Right renal pelvis (tissue), 4 donors: ENCODE results near the gene RNF220. TPM values are rescaled to one million over a fixed set of nuclear protein-coding genes. Genes with fewer than 3 reads are reported as not detected.
"Not testable (repeated sequence)": the region's sequence is repeated elsewhere in the genome, so short reads cannot be mapped to it uniquely, and the experiment has no call there.

ENCODE experiments used
- DNase-seq, 4 donors: peaks; one replicate each; pipeline ENCODE4 v3.0.0-alpha.2; 2013; ENCODE audit warnings: low read depth in 4 of 4, low spot score in 3 of 4, missing footprints in 1 of 4
- polyA plus RNA-seq, 4 donors: library from polyadenylated mRNA; unstranded; fragments of 120-200 nt; gene quantifications; one replicate each; pipeline ENCODE4 v1.2.1, GENCODE V29; 2013; ENCODE audit not compliant: insufficient read length in 4 of 4

RNF220 gene
- polyA plus RNA-seq, 4 donors, result 93.0 to 101 (median 95.7) TPM

GRCh38 chr1:44646261-44647110, 241.4 kb downstream of the RNF220 start:
- no peak for DNase-seq

- no peak for DNase-seq
These were observed 242.8 kb downstream of the RNF220 start for GRCh38 chr1:44647896-44648295.

DNA sequence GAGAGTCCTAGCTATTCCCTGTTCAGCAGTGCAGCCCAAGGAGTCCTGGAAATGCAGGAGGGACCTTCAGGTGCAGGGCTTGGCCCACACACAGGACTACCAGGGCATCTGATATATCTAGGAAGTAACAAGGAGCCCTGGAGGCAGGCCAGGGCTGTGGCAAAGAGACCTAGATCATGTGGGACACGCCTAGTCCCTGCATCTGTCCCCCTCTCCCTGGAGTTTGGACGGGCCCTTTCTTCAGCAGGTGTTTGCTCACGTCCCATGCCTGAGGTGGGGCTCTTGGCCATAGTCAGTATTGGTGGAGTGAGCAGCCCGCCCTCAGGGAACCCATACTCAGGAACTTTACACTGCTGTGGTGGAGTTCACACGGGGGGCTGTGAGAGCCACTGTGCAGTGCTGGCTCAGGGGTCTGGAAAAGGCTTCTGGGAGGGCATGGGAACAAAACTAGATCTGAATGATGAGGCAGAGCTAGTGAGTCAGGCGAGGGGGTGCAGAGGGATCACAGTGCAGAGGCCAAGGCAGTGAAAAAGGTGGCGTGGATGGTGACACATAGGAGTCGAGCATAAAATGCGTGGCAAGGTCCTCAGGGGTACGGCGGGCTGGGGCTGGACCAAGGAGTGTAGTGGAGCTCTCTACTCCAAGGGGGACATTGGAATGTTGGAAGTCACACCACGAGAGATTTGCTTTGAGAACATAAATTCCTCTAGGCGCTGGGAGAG, 243.6 kb downstream of the RNF220 start:
- DNase-seq, result no peak

DNA sequence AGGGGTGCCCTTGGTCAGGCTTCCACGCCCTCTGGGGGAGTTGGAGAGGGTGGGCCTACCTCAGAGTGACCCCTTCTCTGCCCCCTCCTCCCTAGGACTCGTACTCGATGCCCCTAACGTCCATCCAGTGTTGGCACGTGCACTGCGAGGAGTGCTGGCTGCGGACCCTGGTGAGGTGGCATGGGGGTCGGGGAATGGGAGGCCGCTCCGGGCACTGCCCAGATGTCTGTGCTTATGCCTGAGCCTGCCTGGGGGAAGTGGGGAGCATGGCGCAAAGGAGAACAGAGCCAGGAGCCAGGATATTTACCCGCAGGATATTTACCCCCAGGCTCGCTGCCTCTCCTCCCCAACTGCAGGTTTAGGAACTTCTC, 244.7 kb downstream of the RNF220 start:
- no peak for DNase-seq

GRCh38 chr1:44650159-44650831, 245.2 kb downstream of the RNF220 start:
- no peak for DNase-seq

DNA sequence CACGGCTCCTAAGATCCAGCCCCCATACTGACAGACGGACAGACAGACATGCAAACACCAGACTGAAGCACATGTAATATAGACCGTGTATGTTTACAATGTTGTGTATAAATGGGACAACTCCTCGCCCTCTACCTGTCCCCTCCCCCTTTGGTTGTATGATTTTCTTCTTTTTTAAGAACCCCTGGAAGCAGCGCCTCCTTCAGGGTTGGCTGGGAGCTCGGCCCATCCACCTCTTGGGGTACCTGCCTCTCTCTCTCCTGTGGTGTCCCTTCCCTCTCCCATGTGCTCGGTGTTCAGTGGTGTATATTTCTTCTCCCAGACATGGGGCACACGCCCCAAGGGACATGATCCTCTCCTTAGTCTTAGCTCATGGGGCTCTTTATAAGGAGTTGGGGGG, 246.0 kb downstream of the RNF220 start:
- DNase-seq, result no peak

DNA sequence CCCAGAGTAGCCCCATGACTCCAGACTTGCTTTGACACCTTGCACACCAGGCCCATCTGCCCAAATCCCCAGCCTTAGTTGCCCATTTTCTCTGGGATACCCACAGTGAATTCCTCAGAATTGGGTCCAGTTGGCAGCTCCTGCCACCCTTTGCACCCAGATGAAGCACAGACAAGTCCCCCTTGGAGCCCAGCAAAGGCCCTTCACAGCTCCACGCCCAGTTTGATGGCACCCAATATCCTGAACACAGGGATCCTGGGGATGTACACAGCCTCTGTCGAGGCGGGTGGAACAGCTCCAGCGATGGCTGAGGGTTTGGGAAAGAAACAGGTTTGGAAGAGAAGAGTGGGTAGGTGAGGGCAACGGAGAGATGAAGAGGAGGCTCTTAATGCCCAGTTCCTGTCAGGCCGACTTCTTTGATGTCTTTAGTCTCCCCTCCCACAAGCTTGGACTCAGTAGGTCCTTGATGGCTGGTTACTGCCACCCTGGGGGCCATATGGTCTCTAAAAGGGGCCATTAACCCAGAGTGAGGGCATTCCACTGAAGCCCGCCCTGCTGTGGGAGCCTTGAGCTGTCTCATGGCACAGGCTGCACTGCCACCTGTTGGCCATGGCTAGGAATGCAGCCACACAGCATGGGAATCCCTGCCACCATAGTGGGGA, 247.5 kb downstream of the RNF220 start:
- peak in 2 of 4 donors; percentile 58 for DNase-seq

DNA sequence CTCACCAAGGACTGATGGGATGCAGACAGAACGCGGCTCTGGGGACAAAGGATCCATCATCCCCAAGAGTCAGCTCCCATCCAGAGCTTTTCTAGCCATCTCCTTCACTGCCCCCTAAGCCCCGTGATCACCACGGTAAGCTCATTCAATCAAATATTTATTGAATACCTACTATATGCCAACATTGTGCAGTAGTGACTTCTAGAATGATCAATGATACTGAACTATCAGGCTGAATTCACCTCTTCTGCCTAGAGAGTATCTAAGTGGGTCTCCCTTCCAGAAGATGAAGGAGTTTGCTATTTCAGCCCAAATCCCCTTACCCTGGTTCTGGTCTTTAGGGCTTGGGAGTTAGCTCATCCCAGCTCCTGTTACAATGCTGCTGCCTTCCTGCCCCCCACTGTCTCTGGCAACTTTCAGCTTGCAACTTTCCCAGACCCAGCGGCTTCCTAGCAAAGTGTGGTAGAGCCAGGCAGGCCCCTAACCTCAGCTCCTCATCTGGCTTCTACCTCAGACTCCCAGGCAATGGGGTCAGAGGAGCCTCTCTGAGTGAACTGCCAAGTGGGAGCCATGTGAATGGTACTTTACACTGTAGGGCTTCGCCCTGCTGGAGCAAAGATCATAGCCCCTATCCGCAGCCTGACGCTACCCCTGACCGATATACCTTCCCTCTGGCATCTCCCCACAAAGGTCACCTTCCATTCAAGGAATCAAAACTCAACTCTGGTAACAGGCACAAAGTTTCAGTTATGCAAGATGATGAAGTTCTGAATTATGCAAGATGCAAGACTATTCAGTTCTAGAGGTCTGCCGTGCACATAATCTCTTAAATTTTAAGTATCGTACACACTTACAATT, 248.3 kb downstream of the RNF220 start:
- no peak for DNase-seq

GRCh38 chr1:44654621-44655187, 249.6 kb downstream of the RNF220 start:
- DNase-seq, result no peak

DNA sequence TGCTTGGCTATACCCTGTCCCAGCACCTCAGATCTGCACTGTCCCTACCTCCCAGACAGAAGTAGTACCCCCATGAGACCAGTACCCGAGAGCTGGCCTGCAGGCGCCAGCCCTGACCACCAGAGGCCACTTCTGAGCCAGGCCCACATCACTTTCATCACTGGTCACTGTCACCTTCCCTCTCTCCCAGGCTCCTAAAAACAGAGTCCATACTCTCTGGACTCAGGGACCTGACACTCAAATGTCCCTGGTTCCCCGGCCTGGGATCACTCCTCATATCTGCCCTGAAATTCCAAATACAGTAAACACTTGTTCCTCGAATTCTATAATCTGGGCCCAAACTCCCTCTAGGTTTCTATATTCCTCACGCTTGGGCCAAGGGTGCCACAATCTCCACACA, 250.6 kb downstream of the RNF220 start:
- no peak for DNase-seq

GRCh38 chr1:44659566-44659965, 254.5 kb downstream of the RNF220 start:
- no peak for DNase-seq

DNA sequence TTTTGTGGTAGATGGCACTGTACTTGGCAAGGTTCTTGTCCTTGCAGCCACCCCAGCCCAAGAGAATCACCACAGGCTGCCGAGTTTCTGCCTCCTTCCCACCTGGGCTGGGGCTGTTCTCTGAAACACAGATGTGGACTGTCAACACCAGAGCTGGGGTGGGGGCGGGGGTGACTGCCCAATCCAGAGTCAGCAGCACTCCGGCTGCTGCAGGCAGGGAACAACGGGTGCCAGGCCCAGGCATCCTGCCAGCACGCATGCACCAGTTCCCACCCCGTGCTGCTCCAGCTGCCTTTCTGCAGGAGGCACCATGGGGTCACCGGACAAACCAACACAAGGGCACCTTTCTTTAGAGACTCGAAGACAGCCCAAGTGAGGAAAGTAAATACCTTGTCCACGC, 255.1 kb downstream of the RNF220 start:
- no peak for DNase-seq

- no peak for DNase-seq
These were observed 257.0 kb downstream of the RNF220 start for GRCh38 chr1:44661781-44662682.

DNA sequence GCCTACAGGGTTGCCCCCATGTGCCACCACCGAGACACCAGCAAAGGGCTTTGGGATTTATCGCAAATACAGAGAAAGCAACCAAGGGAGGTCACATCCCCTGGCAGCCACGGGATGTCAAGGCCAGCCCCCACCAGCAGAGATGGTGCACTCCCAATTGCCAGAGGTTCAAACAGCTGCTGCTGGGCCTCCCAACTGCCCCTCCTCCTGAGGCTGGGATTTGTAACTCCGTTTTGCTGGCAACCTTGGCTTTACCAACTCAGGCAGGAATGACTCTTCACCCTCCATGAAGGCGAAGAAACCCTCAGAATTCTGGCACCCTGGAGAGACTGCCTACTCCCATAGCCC, 257.6 kb downstream of the RNF220 start:
- DNase-seq, result no peak

- DNase-seq, result no peak
These were observed 258.4 kb downstream of the RNF220 start for GRCh38 chr1:44663417-44663816.

- DNase-seq, result no peak
These were observed 259.8 kb downstream of the RNF220 start for GRCh38 chr1:44664730-44665370.

DNA sequence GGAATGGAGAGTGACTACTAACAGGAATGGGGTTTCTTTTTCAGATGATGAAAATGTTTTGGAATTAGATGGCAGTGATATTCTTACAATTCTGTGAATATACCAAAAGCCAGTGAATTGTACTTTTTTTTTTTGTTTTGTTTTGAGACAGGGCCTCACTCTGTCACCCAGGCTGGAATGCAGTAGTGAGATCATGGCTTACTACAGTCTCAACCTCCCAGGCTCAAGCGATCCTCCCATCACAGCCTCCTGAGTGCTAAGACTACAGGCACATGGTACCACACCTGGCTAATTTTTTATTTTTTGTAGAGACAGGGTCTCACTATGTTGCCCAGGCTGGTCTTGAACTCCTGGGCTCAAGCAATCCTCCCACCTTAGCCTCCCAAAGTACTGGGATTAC, 261.7 kb downstream of the RNF220 start:
- DNase-seq, result not testable (repeated sequence)
